Skeletal muscle satellite cell (primary cell): Measurements from ENCODE around the gene WDR20.

Experiments
- H3K27me3 ChIP-seq: 2 replicates; pipeline ENCODE4 v1.7.0; 2013; ENCODE audit warnings: low read length; ENCODE audit not compliant: control insufficient read depth, insufficient read depth
- H3K36me3 ChIP-seq: 2 replicates; pipeline ENCODE4 v1.7.0; 2013; ENCODE audit warnings: mild to moderate bottlenecking, control low read depth, low read length; ENCODE audit not compliant: insufficient read depth
- H3K4me1 ChIP-seq: 2 replicates; pipeline ENCODE4 v1.7.0; 2013; ENCODE audit warnings: low read length; ENCODE audit not compliant: control insufficient read depth, insufficient read depth
- H3K4me2 ChIP-seq: 2 replicates; pipeline ENCODE4 v1.7.0; 2013; ENCODE audit warnings: mild to moderate bottlenecking, low read length
- H3K4me3 ChIP-seq: 2 replicates; pipeline ENCODE4 v1.7.0; 2013; ENCODE audit warnings: low read length
- H3K9ac ChIP-seq: 2 replicates; pipeline ENCODE4 v1.7.0; 2013; ENCODE audit warnings: mild to moderate bottlenecking, low read depth, low read length, moderate library complexity
- H3K9me3 ChIP-seq: replicated peaks from 2 replicates; pipeline ENCODE4 v1.7.0; 2013; ENCODE audit warnings: mild to moderate bottlenecking, control low read depth, low read length

WDR20 gene

GRCh38 chr14:102188187-102188586, 48.5 kb downstream of the WDR20 start:
- no peaks in the 10 kb centered on the region for H3K9me3 ChIP-seq
- no peaks in the 10 kb centered on the region for H3K36me3 ChIP-seq
- no peak overlapping the region for H3K4me2 ChIP-seq
- H3K9ac ChIP-seq: no peak overlapping the region
- no peaks in the 10 kb centered on the region for H3K27me3 ChIP-seq
- no peak overlapping the region for H3K4me3 ChIP-seq
- peaks cover 28% of the 10 kb centered on the region for H3K4me1 ChIP-seq

DNA sequence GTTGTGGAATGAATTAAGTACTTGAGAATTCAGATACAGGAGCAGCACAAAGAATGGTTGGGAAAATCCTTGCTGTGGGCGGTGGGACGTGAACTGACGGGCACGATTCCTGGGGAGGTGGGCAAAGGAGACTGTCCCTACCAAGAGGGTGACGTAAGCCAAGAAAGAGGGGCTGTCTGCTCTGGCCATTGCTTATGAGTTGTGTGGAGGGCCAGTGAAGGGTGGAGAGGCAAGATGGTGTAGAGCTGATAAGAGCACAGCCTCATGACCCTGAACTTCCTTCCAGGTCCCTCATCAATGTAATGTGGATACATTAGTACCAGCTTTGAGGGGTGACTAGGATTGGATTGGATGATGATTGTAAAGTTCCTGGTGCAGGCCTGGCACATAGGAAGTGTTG, 50.2 kb downstream of the WDR20 start:
- H3K9me3 ChIP-seq: no peaks in the 10 kb centered on the region
- no peaks in the 10 kb centered on the region for H3K36me3 ChIP-seq
- no peak overlapping the region for H3K4me2 ChIP-seq
- H3K9ac ChIP-seq: no peak overlapping the region
- H3K4me3 ChIP-seq: no peak overlapping the region
- peaks cover 23% of the 10 kb centered on the region for H3K4me1 ChIP-seq
- H3K27me3 ChIP-seq: no peaks in the 10 kb centered on the region

GRCh38 chr14:102192840-102193502, 53.3 kb downstream of the WDR20 start:
- H3K27me3 ChIP-seq: no peaks in the 10 kb centered on the region
- peaks cover 3% of the 10 kb centered on the region for H3K36me3 ChIP-seq
- no peak overlapping the region for H3K9ac ChIP-seq
- H3K4me1 ChIP-seq: peaks cover 4% of the 10 kb centered on the region
- H3K4me3 ChIP-seq: no peak overlapping the region
- H3K9me3 ChIP-seq: no peaks in the 10 kb centered on the region
- no peak overlapping the region for H3K4me2 ChIP-seq

DNA sequence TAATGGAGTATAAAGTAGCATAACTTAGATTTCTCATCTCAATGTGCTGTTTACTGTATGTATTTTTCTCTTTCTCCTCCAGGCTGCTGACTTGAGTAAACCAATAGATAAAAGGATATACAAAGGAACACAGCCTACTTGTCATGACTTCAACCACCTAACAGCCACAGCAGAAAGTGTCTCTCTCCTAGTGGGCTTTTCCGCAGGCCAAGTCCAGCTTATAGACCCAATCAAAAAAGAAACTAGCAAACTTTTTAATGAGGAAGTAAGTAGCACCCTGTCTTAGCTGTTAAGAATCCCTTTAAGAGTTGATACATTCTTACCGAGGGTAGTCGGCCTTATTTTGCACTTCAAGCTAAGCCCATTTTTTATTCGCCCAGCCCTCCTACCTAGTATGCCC, 55.2 kb downstream of the WDR20 start:
- no peaks in the 10 kb centered on the region for H3K27me3 ChIP-seq
- H3K4me3 ChIP-seq: no peak overlapping the region
- no peaks in the 10 kb centered on the region for H3K4me1 ChIP-seq
- no peak overlapping the region for H3K4me2 ChIP-seq
- no peaks in the 10 kb centered on the region for H3K9me3 ChIP-seq
- H3K36me3 ChIP-seq: peaks cover 17% of the 10 kb centered on the region
- no peak overlapping the region for H3K9ac ChIP-seq

- no peaks in the 10 kb centered on the region for H3K9me3 ChIP-seq
- H3K4me3 ChIP-seq: no peak overlapping the region
- no peaks in the 10 kb centered on the region for H3K4me1 ChIP-seq
- H3K27me3 ChIP-seq: no peaks in the 10 kb centered on the region
- no peak overlapping the region for H3K4me2 ChIP-seq
- H3K9ac ChIP-seq: no peak overlapping the region
- H3K36me3 ChIP-seq: peaks cover 17% of the 10 kb centered on the region
Observed at GRCh38 chr14:102195446-102195845, 55.7 kb downstream of the WDR20 start.

- H3K27me3 ChIP-seq: no peaks in the 10 kb centered on the region
- peaks cover 5% of the 10 kb centered on the region for H3K4me1 ChIP-seq
- H3K36me3 ChIP-seq: peaks cover 17% of the 10 kb centered on the region
- H3K4me2 ChIP-seq: no peak overlapping the region
- H3K9me3 ChIP-seq: no peaks in the 10 kb centered on the region
- no peak overlapping the region for H3K4me3 ChIP-seq
- no peak overlapping the region for H3K9ac ChIP-seq
Observed at GRCh38 chr14:102196039-102196901, 56.6 kb downstream of the WDR20 start.

- peaks cover 17% of the 10 kb centered on the region for H3K36me3 ChIP-seq
- H3K27me3 ChIP-seq: no peaks in the 10 kb centered on the region
- H3K9me3 ChIP-seq: no peaks in the 10 kb centered on the region
- H3K4me3 ChIP-seq: no peak overlapping the region
- peaks cover 5% of the 10 kb centered on the region for H3K4me1 ChIP-seq
- no peak overlapping the region for H3K4me2 ChIP-seq
- H3K9ac ChIP-seq: no peak overlapping the region
Observed at GRCh38 chr14:102196902-102197230, 57.2 kb downstream of the WDR20 start.

GRCh38 chr14:102197317-102197853, 57.7 kb downstream of the WDR20 start:
- H3K9me3 ChIP-seq: no peaks in the 10 kb centered on the region
- no peaks in the 10 kb centered on the region for H3K27me3 ChIP-seq
- H3K4me1 ChIP-seq: peaks cover 5% of the 10 kb centered on the region
- no peak overlapping the region for H3K4me2 ChIP-seq
- H3K9ac ChIP-seq: no peak overlapping the region
- peaks cover 17% of the 10 kb centered on the region for H3K36me3 ChIP-seq
- no peak overlapping the region for H3K4me3 ChIP-seq

- H3K27me3 ChIP-seq: no peaks in the 10 kb centered on the region
- H3K4me3 ChIP-seq: no peak overlapping the region
- no peaks in the 10 kb centered on the region for H3K9me3 ChIP-seq
- H3K36me3 ChIP-seq: peaks cover 29% of the 10 kb centered on the region
- H3K4me2 ChIP-seq: no peak overlapping the region
- no peak overlapping the region for H3K9ac ChIP-seq
- H3K4me1 ChIP-seq: peaks cover 5% of the 10 kb centered on the region
Observed at GRCh38 chr14:102200690-102201352, 61.1 kb downstream of the WDR20 start.

DNA sequence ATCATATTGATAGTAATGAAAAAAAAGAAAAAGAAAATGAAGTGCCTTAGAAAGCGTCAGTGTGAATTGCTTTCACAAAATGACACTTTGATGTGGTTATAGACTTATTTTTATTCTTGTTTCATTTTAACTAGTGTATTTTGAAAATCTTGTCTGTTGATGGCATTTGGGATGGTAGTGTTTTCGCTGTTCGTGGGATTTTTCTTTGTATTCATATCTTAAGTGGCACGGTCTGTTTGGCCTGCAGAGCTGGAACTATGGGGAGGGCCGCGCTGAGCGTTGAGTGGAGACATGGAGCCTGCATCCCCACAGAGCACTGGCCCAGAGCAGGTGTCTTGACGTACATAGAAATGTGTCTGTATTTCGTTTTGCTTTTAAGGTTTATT, 61.6 kb downstream of the WDR20 start:
- Histone ChIP-seq H3K4me2 (no peak overlapping the region), H3K36me3 (peaks cover 28% of the 10 kb centered on the region), H3K4me1 (peaks cover 5% of the 10 kb centered on the region), H3K9me3 (no peaks in the 10 kb centered on the region), H3K4me3 (no peak overlapping the region), H3K9ac (no peak overlapping the region), H3K27me3 (no peaks in the 10 kb centered on the region)

GRCh38 chr14:102201776-102202175, 62.1 kb downstream of the WDR20 start:
- Histone ChIP-seq H3K4me3 (no peak overlapping the region), H3K9ac (no peak overlapping the region), H3K9me3 (no peaks in the 10 kb centered on the region), H3K4me2 (no peak overlapping the region), H3K36me3 (peaks cover 30% of the 10 kb centered on the region), H3K4me1 (peaks cover 5% of the 10 kb centered on the region), H3K27me3 (no peaks in the 10 kb centered on the region)
